ENCODE results near the gene RIOK2. TPM values are rescaled to one million over a fixed set of nuclear protein-coding genes. Genes with fewer than 3 reads are reported as not detected.

RIOK2 gene
- total and polyA plus RNA-seq, 2 of the 8 experiments (the other 6 are each of a cell fraction or from before 2014, with no cell fraction given), result 5.4 to 35.0 TPM

DNA sequence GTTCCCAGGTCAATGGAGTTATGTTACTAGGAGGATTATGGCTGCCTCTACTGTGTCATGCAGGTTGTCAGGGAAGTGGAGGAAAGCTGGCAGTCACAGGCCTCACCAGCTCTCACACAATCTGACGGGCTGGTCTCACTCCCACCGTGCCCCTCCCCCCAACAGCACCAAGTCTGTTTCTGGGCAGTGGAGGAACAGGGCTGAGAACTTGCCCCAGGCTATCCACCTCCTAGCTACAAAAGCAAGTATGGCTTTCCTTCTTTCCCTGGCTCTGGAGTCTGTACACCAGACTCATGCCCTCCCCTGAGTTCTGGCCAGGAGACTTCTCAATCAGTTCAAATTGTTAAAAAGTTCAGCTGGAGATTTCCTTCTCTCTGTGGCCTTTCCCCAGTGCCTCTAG, 25.7 kb upstream of the RIOK2 start:
- no peak overlapping the region for H3K14ac ChIP-seq (ENCODE audit: insufficient read length)
- no peak overlapping the region for H4K91ac ChIP-seq (replicated peaks; ENCODE audit: insufficient read length, low read length)
- no peak overlapping the region for H3K4ac ChIP-seq (replicated peaks; ENCODE audit: insufficient read length, low read depth, low read length)
- WGBS, 2 experiments (ENCODE audit: extremely low coverage in 1 of 2, insufficient coverage in 1 of 2, insufficient read length in 1 of 2, insufficient replicate concordance in 2 of 2, low coverage in 1 of 2, low lambda C conversion rate in 2 of 2, missing lambda C conversion rate in 1 of 2), result 84% methylated on average over 2 of the region's 2 CpGs; no CpG with 5 or more reads in 1 of the 2 experiments
- H4K8ac ChIP-seq (ENCODE audit: extremely low read depth, insufficient read depth, low read length), result no peak overlapping the region
- no peaks in the 10 kb centered on the region for H3K27me3 ChIP-seq (replicated peaks in 1 of 4; ENCODE audit: control insufficient read depth in 3 of 4, extremely low read depth in 1 of 4, insufficient read depth in 3 of 4, low read length in 3 of 4)
- FAIRE-seq (no peak), DNase-seq (ENCODE audit: low read depth in 1 of 2, low spot score in 2 of 2) (no peak)
- H2BK20ac ChIP-seq (ENCODE audit: low read length), result no peak overlapping the region
- H3K36me3 ChIP-seq (ENCODE audit: control insufficient read depth in 2 of 4, insufficient read depth in 4 of 4, low read length in 3 of 4), result no peaks in the 10 kb centered on the region
- H3K56ac ChIP-seq (replicated peaks; ENCODE audit: insufficient read length, low read depth, low read length), result no peak overlapping the region
- no peak overlapping the region for H2BK12ac ChIP-seq (ENCODE audit: low read depth, low read length)
- no peak overlapping the region for H3K18ac ChIP-seq (ENCODE audit: extremely low read depth, low read length)
- TF ChIP-seq SRF (IDR thresholded peaks at IDR 0.05; ENCODE audit: low read depth, low read length) (no peak), JUND (IDR thresholded peaks at IDR 0.05; ENCODE audit: low read length) (no peak), POLR2AphosphoS5 (IDR thresholded peaks at IDR 0.05; ENCODE audit: low read depth, low read length) (no peak), CHD1 (IDR thresholded peaks at IDR 0.05; ENCODE audit: low read depth, low read length) (no peak), BACH1 (IDR thresholded peaks at IDR 0.05; ENCODE audit: low read length) (no peak), CTBP2 (IDR thresholded peaks at IDR 0.05; ENCODE audit: borderline replicate concordance, insufficient read depth, insufficient read length, low read length) (no peak), NRF1 (IDR thresholded peaks at IDR 0.05; ENCODE audit: low read depth, low read length) (no peak), SP4 (IDR thresholded peaks at IDR 0.05; ENCODE audit: low read length) (no peak), EGR1 (IDR thresholded peaks at IDR 0.05; ENCODE audit: borderline replicate concordance, low read depth, low read length) (no peak), POLR2A (IDR thresholded peaks at IDR 0.05; ENCODE audit: control extremely low read depth in 1 of 2, low read depth in 2 of 2, low read length in 2 of 2) (no peak), JUN (IDR thresholded peaks at IDR 0.05; ENCODE audit: low read depth, low read length) (no peak), CBX5 (IDR thresholded peaks at IDR 0.05; ENCODE audit: low read depth, low read length) (no peak), POU5F1 (IDR thresholded peaks at IDR 0.05; ENCODE audit: low read depth, low read length) (no peak)
- TF ChIP-seq, protein P1, sequence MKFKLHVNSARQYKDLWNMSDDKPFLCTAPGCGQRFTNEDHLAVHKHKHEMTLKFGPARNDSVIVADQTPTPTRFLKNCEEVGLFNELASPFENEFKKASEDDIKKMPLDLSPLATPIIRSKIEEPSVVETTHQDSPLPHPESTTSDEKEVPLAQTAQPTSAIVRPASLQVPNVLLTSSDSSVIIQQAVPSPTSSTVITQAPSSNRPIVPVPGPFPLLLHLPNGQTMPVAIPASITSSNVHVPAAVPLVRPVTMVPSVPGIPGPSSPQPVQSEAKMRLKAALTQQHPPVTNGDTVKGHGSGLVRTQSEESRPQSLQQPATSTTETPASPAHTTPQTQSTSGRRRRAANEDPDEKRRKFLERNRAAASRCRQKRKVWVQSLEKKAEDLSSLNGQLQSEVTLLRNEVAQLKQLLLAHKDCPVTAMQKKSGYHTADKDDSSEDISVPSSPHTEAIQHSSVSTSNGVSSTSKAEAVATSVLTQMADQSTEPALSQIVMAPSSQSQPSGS (IDR thresholded peaks at IDR 0.05; ENCODE audit: low read length), result no peak
- no peak overlapping the region for H2BK15ac ChIP-seq (ENCODE audit: low read length)
- CTCF ChIA-PET (ENCODE audit: partially characterized antibody), result interaction anchor here (0.9 to 1.0 kb wide), 3 partner anchors 22 to 409 kb away, joined by 3 to 5 read pairs (median 4); no protein-coding TSS in a partner anchor
- no peak overlapping the region for H3K23ac ChIP-seq (ENCODE audit: insufficient read length)
- H3K79me2 ChIP-seq (ENCODE audit: control insufficient read depth in 1 of 2, insufficient read depth in 2 of 2, low read length in 2 of 2), result no peaks in the 10 kb centered on the region
- no peak overlapping the region; the same call in 1 of the 2 replicates for H2BK5ac ChIP-seq (ENCODE audit: low read depth, low read length)
- no peaks in the 10 kb centered on the region for H4K20me1 ChIP-seq (replicated peaks in 1 of 2; ENCODE audit: control insufficient read depth in 1 of 2, insufficient read depth in 2 of 2, low read length in 2 of 2)
- no peaks in the 10 kb centered on the region for H3K9me3 ChIP-seq (ENCODE audit: insufficient read depth in 2 of 2, low read depth in 1 of 2, low read length in 1 of 2)
- H3K4me1 ChIP-seq (replicated peaks in 1 of 4; ENCODE audit: control insufficient read depth in 3 of 4, insufficient read depth in 4 of 4, low read length in 3 of 4), result no peaks in the 10 kb centered on the region
- no peak overlapping the region for H3K9ac ChIP-seq (replicated peaks in 1 of 4; ENCODE audit: extremely low read depth in 1 of 4, low read depth in 3 of 4, low read length in 3 of 4)
- POLR2A ChIA-PET (ENCODE audit: partially characterized antibody), result no interaction called here
- no peaks in the 10 kb centered on the region for H3K79me1 ChIP-seq (ENCODE audit: low read depth, low read length)
- no peak overlapping the region for H2BK120ac ChIP-seq (replicated peaks; ENCODE audit: low read depth, low read length)
- no peak overlapping the region for H3K4me2 ChIP-seq (ENCODE audit: insufficient read depth in 1 of 2, low read depth in 2 of 2, low read length in 2 of 2)
- no peak overlapping the region for H4K5ac ChIP-seq (ENCODE audit: insufficient read length, low read depth, low read length)
- H2AFZ ChIP-seq (ENCODE audit: low read length), result no peak overlapping the region
- H3K4me3 ChIP-seq (ENCODE audit: extremely low read depth in 1 of 4, insufficient read depth in 2 of 4, low read depth in 3 of 4, low read length in 4 of 4), result no peak overlapping the region
- no peaks in the 10 kb centered on the region for H3K23me2 ChIP-seq (ENCODE audit: low read depth, low read length)
- no peak overlapping the region for H2AK5ac ChIP-seq (ENCODE audit: low read depth, low read length)
- no peak overlapping the region for H3K27ac ChIP-seq (ENCODE audit: low read depth, low read length)
